ENCODE results near the gene NR1D2.

GRCh38 chr3:23938688-23939087 is 6.4 kb upstream of the NR1D2 start:
- TF ChIP-seq CTCF (IDR thresholded peaks at IDR 0.05) (no peak), POLR2A (IDR thresholded peaks at IDR 0.05) (no peak)

All from Peyer's patch (tissue), 4 donors.